Dendritic cell treated with granulocyte-macrophage colony-stimulating factor and Interleukin-4, amounts not matched to agents 40 ng/mL and 50 ng/mL, for 4 days (primary cell): Measurements from ENCODE around the gene ADCY1.

Source experiments
- H3K27ac Mint-ChIP-seq: one replicate; pipeline ENCODE4 v1.8.0; 2022; ENCODE audit warnings: mild to moderate bottlenecking, mixed read lengths
- H3K27me3 Mint-ChIP-seq: one replicate; pipeline ENCODE4 v1.8.0; 2022; ENCODE audit warnings: mild to moderate bottlenecking, mixed read lengths
- H3K36me3 Mint-ChIP-seq: one replicate; pipeline ENCODE4 v1.8.0; 2022; ENCODE audit warnings: low read depth, mixed read lengths
- H3K4me1 Mint-ChIP-seq: one replicate; pipeline ENCODE4 v1.8.0; 2022; ENCODE audit warnings: low read depth, mixed read lengths
- H3K4me3 Mint-ChIP-seq: one replicate; pipeline ENCODE4 v1.8.0; 2022; ENCODE audit warnings: mild to moderate bottlenecking, moderate library complexity, mixed read lengths
- H3K9me3 Mint-ChIP-seq: one replicate; pipeline ENCODE4 v1.8.0; 2022; ENCODE audit warnings: mixed read lengths
- intact Hi-C: fragments of 100-400 bp; cut with micrococcal nuclease; formaldehyde crosslinking; loops from one replicate; pipeline ENCODE4 v1.15.0; 2022

Gene ADCY1

GRCh38 chr7:45610019-45610418 is 35.9 kb downstream of the ADCY1 start:
- Mint-ChIP-seq H3K4me3 (no peak overlapping the region), H3K27me3 (peaks cover 2% of the 10 kb centered on the region), H3K4me1 (no peaks in the 10 kb centered on the region), H3K36me3 (no peaks in the 10 kb centered on the region), H3K9me3 (peaks cover 24% of the 10 kb centered on the region), H3K27ac (no peak overlapping the region)
- intact Hi-C loops, result no loop called here

GRCh38 chr7:45610660-45611299 is 36.6 kb downstream of the ADCY1 start:
- Mint-ChIP-seq H3K27ac (no peak overlapping the region), H3K4me1 (no peaks in the 10 kb centered on the region), H3K4me3 (no peak overlapping the region), H3K27me3 (peaks cover 2% of the 10 kb centered on the region), H3K36me3 (no peaks in the 10 kb centered on the region), H3K9me3 (peaks cover 32% of the 10 kb centered on the region)
- intact Hi-C loops, result no loop called here

- no peaks in the 10 kb centered on the region for H3K4me1 Mint-ChIP-seq
- no peaks in the 10 kb centered on the region for H3K36me3 Mint-ChIP-seq
- peaks cover 36% of the 10 kb centered on the region for H3K9me3 Mint-ChIP-seq
- peaks cover 2% of the 10 kb centered on the region for H3K27me3 Mint-ChIP-seq
- H3K4me3 Mint-ChIP-seq, result no peak overlapping the region
- no peak overlapping the region for H3K27ac Mint-ChIP-seq
- intact Hi-C loops, result no loop called here
Measured at GRCh38 chr7:45617166-45617565, 43.0 kb downstream of the ADCY1 start.

GRCh38 chr7:45622058-45622457 is 47.9 kb downstream of the ADCY1 start:
- Mint-ChIP-seq H3K36me3 (no peaks in the 10 kb centered on the region), H3K27me3 (no peaks in the 10 kb centered on the region), H3K4me1 (no peaks in the 10 kb centered on the region), H3K9me3 (peaks cover 2% of the 10 kb centered on the region), H3K4me3 (no peak overlapping the region), H3K27ac (no peak overlapping the region)
- intact Hi-C loops, result no loop called here

- no peaks in the 10 kb centered on the region for H3K27me3 Mint-ChIP-seq
- intact Hi-C loops, result no loop called here
- H3K4me1 Mint-ChIP-seq, result no peaks in the 10 kb centered on the region
- no peak overlapping the region for H3K4me3 Mint-ChIP-seq
- no peak overlapping the region for H3K27ac Mint-ChIP-seq
- no peaks in the 10 kb centered on the region for H3K9me3 Mint-ChIP-seq
- H3K36me3 Mint-ChIP-seq, result no peaks in the 10 kb centered on the region
Measured at GRCh38 chr7:45623157-45623556, 49.0 kb downstream of the ADCY1 start.

GRCh38 chr7:45623740-45624391 is 49.7 kb downstream of the ADCY1 start:
- Mint-ChIP-seq H3K27me3 (no peaks in the 10 kb centered on the region), H3K36me3 (no peaks in the 10 kb centered on the region), H3K9me3 (no peaks in the 10 kb centered on the region), H3K27ac (no peak overlapping the region), H3K4me1 (no peaks in the 10 kb centered on the region), H3K4me3 (no peak overlapping the region)
- intact Hi-C loops, result no loop called here

- no peaks in the 10 kb centered on the region for H3K9me3 Mint-ChIP-seq
- H3K27ac Mint-ChIP-seq, result no peak overlapping the region
- no peaks in the 10 kb centered on the region for H3K4me1 Mint-ChIP-seq
- no peaks in the 10 kb centered on the region for H3K36me3 Mint-ChIP-seq
- intact Hi-C loops, result no loop called here
- H3K4me3 Mint-ChIP-seq, result no peak overlapping the region
- no peaks in the 10 kb centered on the region for H3K27me3 Mint-ChIP-seq
Measured at GRCh38 chr7:45624392-45624760, 50.2 kb downstream of the ADCY1 start.

GRCh38 chr7:45625067-45625466 is 50.9 kb downstream of the ADCY1 start:
- no peak overlapping the region for H3K4me3 Mint-ChIP-seq
- no peaks in the 10 kb centered on the region for H3K36me3 Mint-ChIP-seq
- no peaks in the 10 kb centered on the region for H3K4me1 Mint-ChIP-seq
- intact Hi-C loops, result no loop called here
- no peak overlapping the region for H3K27ac Mint-ChIP-seq
- no peaks in the 10 kb centered on the region for H3K9me3 Mint-ChIP-seq
- H3K27me3 Mint-ChIP-seq, result no peaks in the 10 kb centered on the region

- Mint-ChIP-seq H3K36me3 (no peaks in the 10 kb centered on the region), H3K9me3 (no peaks in the 10 kb centered on the region), H3K27me3 (no peaks in the 10 kb centered on the region), H3K4me3 (no peak overlapping the region), H3K27ac (no peak overlapping the region), H3K4me1 (no peaks in the 10 kb centered on the region)
- intact Hi-C loops, result no loop called here
Measured at GRCh38 chr7:45625714-45626440, 51.7 kb downstream of the ADCY1 start.

GRCh38 chr7:45626441-45627430 is 52.6 kb downstream of the ADCY1 start:
- intact Hi-C loops, result no loop called here
- no peak overlapping the region for H3K27ac Mint-ChIP-seq
- no peak overlapping the region for H3K4me3 Mint-ChIP-seq
- H3K27me3 Mint-ChIP-seq, result no peaks in the 10 kb centered on the region
- no peaks in the 10 kb centered on the region for H3K9me3 Mint-ChIP-seq
- H3K36me3 Mint-ChIP-seq, result no peaks in the 10 kb centered on the region
- no peaks in the 10 kb centered on the region for H3K4me1 Mint-ChIP-seq

- Mint-ChIP-seq H3K4me1 (no peaks in the 10 kb centered on the region), H3K4me3 (no peak overlapping the region), H3K27me3 (no peaks in the 10 kb centered on the region), H3K27ac (no peak overlapping the region), H3K36me3 (no peaks in the 10 kb centered on the region), H3K9me3 (no peaks in the 10 kb centered on the region)
- intact Hi-C loops, result no loop called here
Measured at GRCh38 chr7:45627691-45628456, 53.7 kb downstream of the ADCY1 start.

GRCh38 chr7:45631569-45631968 is 57.4 kb downstream of the ADCY1 start:
- Mint-ChIP-seq H3K4me1 (no peaks in the 10 kb centered on the region), H3K27ac (no peak overlapping the region), H3K4me3 (no peak overlapping the region), H3K27me3 (no peaks in the 10 kb centered on the region), H3K36me3 (no peaks in the 10 kb centered on the region), H3K9me3 (no peaks in the 10 kb centered on the region)
- intact Hi-C loops, result no loop called here

GRCh38 chr7:45636733-45637132 is 62.6 kb downstream of the ADCY1 start:
- Mint-ChIP-seq H3K36me3 (no peaks in the 10 kb centered on the region), H3K4me3 (no peak overlapping the region), H3K27ac (no peak overlapping the region), H3K4me1 (no peaks in the 10 kb centered on the region), H3K9me3 (no peaks in the 10 kb centered on the region), H3K27me3 (no peaks in the 10 kb centered on the region)
- intact Hi-C loops, result no loop called here
